GM21717 (cell line): ENCODE data around the gene UPF3A.
"Not testable (repeated sequence)": the region's sequence is repeated elsewhere in the genome, so short reads cannot be mapped to it uniquely, and the experiment has no call there.

ENCODE experiments used
- ATAC-seq: cut with Tn5 transposase; IDR thresholded peaks from one replicate; pipeline ENCODE4 v1.9.1; 2021; ENCODE audit warnings: mild to moderate bottlenecking, moderate library complexity; ENCODE audit not compliant: unreplicated experiment

Gene UPF3A

DNA sequence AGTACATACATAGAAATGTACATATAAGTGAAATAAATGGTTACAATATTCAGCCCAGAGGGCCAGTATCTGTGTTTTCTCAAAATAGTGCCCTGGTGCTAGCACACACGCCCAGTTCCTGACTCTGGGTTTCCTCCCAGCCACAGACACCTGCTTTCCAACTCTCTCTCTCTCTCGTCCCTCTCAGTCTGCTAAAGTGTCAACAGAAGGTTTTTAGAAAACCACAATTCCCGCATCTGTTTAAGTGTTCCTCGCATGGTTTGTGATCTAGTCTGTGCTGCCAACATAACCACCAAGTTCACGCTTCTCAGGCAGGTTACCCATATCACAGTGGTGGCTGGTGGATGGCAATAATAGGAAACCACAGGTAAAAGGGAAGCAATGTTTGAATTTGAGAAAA is 17.8 kb upstream of the UPF3A start:
- no peak for ATAC-seq

DNA sequence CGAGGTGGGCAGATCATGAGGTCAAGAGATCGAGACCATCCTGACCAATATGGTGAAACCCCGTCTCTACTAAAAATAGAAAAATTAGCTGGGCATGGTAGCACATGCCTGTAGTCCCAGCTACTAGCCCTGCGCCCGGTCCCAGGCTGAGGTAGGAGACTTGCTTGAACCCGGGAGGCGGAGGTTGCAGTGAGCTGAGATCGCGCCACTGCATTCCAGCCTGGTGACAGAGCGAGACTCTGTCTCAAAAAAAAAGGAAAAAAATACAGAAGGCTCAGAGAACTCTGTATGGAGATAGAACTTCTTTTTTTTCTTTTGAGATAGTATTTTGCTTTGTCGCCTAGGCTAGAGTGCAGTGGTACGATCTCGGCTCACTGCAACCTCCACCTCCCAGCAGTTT is 17.1 kb upstream of the UPF3A start:
- ATAC-seq, result not testable (repeated sequence)

DNA sequence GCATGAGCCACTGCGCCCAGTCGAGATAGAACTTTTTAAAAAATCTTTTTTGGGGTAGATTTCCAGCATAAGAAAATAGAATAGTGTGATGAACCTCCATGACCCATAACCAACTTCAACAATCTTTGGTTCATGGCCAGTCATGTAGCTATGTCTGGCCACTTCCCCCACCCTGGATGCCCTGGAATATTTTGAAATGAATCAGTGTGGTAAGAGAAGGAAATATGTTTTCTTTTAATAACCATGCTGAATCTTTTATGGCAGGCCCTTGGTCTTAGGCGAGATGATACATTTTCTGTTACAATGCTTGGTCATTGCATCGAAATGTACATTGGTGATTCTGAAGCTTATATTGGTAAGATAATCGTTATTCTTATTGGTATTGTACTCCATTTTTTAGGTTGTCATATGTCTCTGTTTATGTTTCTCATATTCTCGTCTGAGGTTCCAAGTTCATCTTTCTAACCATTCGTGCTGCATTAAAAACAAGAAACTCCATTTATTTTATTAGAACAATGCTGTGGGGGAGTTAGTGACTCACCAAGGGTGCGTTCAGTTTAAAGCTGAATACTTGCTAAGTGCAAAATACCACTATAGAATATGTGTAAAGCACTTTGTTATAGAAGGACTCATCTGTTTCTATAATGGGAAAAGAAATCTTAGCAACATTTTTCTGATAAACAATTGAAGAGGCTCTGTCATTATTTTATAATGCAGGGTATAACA is 16.4 kb upstream of the UPF3A start:
- ATAC-seq, result no peak

DNA sequence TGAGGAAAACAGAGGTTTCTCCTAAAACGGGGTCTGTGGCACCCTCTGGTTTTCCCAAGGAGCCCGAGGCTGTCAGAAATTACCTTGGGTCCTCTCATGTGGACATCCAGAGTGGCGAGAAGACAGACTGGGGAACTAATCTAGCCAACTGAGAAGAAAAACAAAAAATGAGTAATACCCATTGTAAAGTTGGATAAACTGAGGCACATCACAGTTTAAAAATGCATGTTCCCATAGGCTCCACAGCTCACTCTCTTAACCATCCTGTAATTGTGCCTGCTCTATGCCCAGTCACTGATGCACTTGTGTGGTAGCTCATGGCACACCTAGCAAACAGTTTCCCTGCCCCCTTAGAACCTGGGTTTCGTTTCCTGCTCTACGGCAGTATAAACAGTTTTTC is 15.2 kb upstream of the UPF3A start:
- no peak for ATAC-seq

DNA sequence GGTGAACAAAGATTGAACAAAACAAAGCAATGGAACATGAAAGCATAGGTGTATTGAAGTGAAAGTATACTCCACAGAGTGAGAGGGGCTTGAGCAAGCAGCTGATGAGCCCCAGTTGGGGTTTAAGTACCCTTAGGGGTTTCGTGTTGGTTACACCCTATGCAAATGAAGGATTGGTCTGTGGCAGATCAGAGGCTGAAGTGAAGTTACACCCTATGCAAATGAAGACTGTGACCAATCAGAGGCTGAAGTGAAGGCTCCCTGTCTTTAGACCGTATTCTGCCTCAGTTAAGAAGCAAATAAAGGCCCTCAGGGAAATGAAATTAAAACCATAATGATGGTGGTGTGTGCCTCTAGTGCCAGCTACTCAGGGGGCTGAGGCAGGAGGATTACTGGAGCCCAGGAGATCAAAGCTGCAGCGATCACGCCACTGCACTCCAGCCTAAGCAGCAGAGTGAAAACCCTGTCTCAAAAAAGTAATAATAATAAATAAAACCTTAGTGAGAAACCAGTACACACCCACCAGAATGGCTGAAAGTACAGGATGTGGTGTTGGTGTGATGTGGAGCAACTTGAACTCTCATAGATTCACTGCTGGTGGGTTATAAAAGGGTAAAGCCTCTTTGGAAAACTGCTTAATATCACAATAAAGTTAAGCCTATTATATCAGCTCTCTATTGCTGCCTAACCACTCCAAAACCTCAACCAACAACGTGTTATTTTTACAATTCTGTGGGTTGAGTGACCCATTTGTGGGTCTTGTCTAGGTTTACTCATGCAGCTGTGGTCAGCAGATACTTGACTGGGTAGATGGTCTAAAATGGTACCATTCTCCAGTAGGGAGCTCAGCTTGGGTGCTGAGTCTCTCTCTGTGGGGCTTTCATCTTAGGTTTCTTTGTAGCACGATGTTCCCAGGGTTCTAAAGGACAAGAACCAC is 12.8 kb upstream of the UPF3A start:
- ATAC-seq, result no peak

DNA sequence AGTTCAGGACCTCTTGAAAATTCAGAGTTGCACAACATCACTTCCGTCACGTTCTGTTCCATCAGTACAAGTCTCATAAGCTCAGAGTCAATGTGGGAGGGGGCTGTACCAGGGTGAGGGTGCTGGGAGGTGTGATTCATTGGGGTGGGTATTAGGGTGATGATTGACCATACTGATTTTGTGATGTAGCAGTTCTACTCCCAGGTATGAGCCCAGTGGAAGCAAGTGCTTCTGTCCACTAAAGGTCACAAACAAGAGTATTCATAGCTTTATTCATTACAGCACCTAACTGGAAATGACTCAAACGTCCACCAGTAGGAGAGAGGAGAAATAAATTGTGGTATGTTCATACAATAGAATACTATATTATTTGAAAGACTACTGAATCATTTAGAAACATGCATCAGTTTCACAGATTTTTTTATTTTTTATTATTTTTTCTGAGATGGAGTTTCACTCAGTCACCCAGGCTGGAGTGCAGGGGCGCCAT is 12.1 kb upstream of the UPF3A start:
- ATAC-seq, result no peak

GRCh38 chr13:114272977-114273376 is 8.4 kb upstream of the UPF3A start:
- no peak for ATAC-seq

- ATAC-seq, result no peak
These were observed 6.1 kb upstream of the UPF3A start for GRCh38 chr13:114275304-114275703.

DNA sequence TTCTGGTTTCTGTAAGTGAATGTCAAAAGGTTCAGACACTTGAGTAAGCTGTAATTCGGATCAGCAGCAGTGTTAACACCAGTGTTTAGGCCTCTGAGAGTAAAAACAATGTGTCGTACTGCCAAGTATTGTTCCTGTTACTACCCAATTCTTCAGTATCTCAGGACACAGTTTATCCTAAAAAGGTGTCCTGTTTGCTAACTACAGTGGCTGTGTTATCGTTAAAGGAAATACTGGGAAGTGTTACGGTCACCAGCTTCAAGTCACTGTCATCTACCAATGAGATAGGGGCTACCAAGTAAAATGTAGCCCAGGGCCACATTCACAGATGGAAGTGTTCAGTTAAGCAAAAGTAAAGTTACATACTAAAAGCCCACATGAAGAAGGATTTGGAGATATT is 2.3 kb upstream of the UPF3A start:
- no peak for ATAC-seq

- no peak for ATAC-seq
These were observed 1.5 kb upstream of the UPF3A start for GRCh38 chr13:114279758-114280355.

GRCh38 chr13:114282041-114282670 is 755 bp downstream of the UPF3A start:
- peak; percentile 55 for ATAC-seq

GRCh38 chr13:114283576-114283975 is 2.2 kb downstream of the UPF3A start:
- ATAC-seq, result no peak

DNA sequence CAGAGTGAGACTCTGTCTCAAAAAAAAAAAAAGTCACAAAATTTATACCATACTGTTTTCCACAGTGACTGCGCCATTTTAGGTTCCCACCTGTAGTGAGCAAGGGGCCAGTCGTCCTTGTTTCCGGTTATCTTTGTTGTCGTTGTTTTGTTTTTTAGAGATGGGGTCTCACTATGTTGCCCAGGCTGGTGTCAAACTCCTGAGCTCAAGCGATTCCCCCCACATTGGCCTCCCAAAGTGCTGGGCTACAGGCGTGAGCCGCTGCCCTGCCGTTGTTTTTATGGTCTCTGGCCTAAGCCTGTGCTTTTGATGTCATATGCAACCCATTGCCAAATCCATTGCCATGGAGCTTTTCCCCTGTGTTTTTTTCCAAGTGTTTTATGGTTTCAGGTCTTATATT is 3.3 kb downstream of the UPF3A start:
- no peak for ATAC-seq

DNA sequence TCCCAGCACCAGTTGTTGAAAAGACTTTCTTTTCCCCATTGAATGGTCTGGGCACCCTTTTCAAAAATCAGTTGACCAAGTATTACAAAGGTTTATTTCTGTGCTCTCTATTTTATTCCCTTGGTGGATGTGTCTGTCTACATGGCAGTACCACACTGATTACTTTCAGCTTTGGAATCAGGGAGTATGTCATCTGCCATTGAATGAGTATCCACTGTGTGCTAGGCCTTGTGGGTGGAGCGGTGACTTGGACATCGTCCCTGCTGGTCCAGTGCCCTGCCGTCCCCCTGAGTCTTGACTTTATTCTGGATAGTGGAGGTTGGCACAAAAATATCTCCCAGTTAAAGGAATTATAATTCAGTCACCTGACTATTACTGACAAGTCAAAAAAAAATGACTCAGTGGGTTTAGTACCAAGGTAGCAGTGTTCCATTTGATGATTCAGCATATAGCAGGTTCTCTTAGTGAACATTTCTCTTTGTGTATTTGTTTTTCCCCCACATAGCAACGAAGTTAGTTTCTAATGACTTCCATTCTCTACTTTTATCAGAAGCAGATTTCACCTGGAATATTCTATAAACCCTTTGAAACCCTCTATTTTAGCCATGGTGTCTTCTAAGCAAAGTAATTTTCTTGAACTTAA is 3.9 kb downstream of the UPF3A start:
- ATAC-seq, result no peak

- no peak for ATAC-seq
These were observed 5.4 kb downstream of the UPF3A start for GRCh38 chr13:114286808-114287207.

- ATAC-seq, result no peak
These were observed 6.8 kb downstream of the UPF3A start for GRCh38 chr13:114288157-114288591.

GRCh38 chr13:114296448-114296847 is 15.0 kb downstream of the UPF3A start:
- no peak for ATAC-seq

- no peak for ATAC-seq
These were observed 15.5 kb downstream of the UPF3A start for GRCh38 chr13:114296902-114297301.

DNA sequence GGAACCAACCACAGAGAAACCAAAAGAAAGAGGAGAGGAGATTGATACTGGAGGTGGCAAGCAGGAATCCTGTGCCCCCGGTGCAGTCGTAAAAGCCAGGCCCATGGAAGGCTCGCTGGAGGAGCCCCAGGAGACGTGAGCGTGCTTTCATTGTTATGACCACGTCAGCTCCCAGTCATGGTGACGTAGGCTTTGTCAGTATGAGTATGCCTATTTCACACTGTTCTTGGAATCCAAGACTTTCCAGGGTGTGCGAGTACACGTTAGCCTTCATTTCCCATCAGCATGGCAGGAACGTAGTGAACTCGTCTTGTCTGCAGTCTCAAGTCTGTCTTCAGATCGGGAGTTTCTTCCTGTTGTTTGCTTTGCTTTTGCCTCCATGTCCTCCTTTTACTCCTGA is 17.5 kb downstream of the UPF3A start:
- no peak for ATAC-seq

DNA sequence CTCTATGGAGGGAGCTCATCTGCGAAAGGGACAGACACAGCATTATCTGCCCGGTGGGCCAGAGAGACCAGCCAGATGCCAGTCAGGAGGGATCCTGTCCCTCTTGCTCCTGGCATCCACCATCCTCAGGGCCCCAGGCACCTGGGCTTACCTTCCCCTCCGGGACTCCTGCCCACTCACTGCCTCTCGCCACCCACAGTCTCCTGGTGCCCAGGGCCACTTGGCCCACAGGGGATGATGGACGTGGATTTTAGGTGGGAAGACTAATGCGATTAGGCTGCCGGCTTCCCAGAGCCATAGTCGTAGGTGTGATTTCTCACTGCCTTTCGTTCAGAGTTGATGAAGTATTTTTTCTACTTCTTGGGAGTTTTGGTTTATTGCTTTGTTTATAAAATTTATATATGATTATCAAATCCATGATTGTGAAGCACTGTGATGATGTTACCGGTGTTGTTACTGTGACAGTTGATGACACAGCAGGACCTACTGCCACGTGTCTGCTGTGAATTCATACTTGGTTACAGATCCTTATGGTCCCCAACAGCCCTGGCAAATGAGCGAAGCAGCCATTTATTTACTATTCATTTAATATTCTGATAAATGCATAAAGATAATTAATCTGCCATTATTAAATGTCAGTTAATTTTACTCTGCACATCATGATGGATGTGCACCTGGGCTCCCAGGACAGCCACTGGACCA is 18.4 kb downstream of the UPF3A start:
- ATAC-seq, result no peak
